HUES64 (cell line): ENCODE measurements around the gene SERPINB5.

ENCODE experiments used
- H3K27ac ChIP-seq: 2 replicates; pipeline ENCODE4 v1.7.0; 2013; ENCODE audit warnings: low read depth, low read length, inconsistent platforms
- H3K27me3 ChIP-seq: 2 replicates; pipeline ENCODE4 v1.6.1; 2013; ENCODE audit warnings: mild to moderate bottlenecking, low read length; ENCODE audit not compliant: insufficient read depth
- H3K36me3 ChIP-seq: 2 replicates; pipeline ENCODE4 v1.6.1; 2013; ENCODE audit warnings: mild to moderate bottlenecking, low read length; ENCODE audit not compliant: insufficient read depth
- H3K4me1 ChIP-seq: 2 replicates; pipeline ENCODE4 v1.6.1; 2013; ENCODE audit warnings: mild to moderate bottlenecking, low read length, moderate library complexity; ENCODE audit not compliant: insufficient read depth
- H3K4me3 ChIP-seq: 2 replicates; pipeline ENCODE4 v1.5.1; 2013; ENCODE audit warnings: mild to moderate bottlenecking, low read length, moderate library complexity
- H3K9ac ChIP-seq: 2 replicates; pipeline ENCODE4 v1.6.1; 2013; ENCODE audit warnings: mild to moderate bottlenecking, low read depth, low read length
- H3K9me3 ChIP-seq: 2 replicates; pipeline ENCODE4 v1.6.1; 2013; ENCODE audit warnings: low read depth, low read length; ENCODE audit not compliant: insufficient read depth
- WGBS: fragments of 150-250, 120-280 bp; methylation state at CpG from one replicate; pipeline ENCODE4 v1.1.7; 2013; ENCODE audit warnings: missing lambda C conversion rate; 5-methylcytosine and 5-hydroxymethylcytosine counted together

The SERPINB5 gene

GRCh38 chr18:63495675-63496074 lies 18.9 kb downstream of the SERPINB5 start:
- WGBS, result no CpG with 5 or more reads among the region's 2 CpGs
- Histone ChIP-seq H3K27me3 (no peaks in the 10 kb centered on the region), H3K9ac (no peak overlapping the region), H3K9me3 (no peaks in the 10 kb centered on the region), H3K27ac (no peak overlapping the region), H3K4me3 (no peak overlapping the region), H3K4me1 (no peaks in the 10 kb centered on the region), H3K36me3 (no peaks in the 10 kb centered on the region)

GRCh38 chr18:63505566-63506335 lies 29.0 kb downstream of the SERPINB5 start:
- no peaks in the 10 kb centered on the region for H3K4me1 ChIP-seq
- WGBS, result 89% methylated on average over 1 of the region's 2 CpGs
- H3K9ac ChIP-seq, result no peak overlapping the region
- H3K9me3 ChIP-seq, result no peaks in the 10 kb centered on the region
- no peak overlapping the region for H3K4me3 ChIP-seq
- no peak overlapping the region for H3K27ac ChIP-seq
- H3K27me3 ChIP-seq, result no peaks in the 10 kb centered on the region
- H3K36me3 ChIP-seq, result no peaks in the 10 kb centered on the region

GRCh38 chr18:63506336-63506646 lies 29.5 kb downstream of the SERPINB5 start:
- Histone ChIP-seq H3K9me3 (no peaks in the 10 kb centered on the region), H3K9ac (no peak overlapping the region), H3K36me3 (no peaks in the 10 kb centered on the region), H3K27ac (no peak overlapping the region), H3K4me3 (no peak overlapping the region), H3K27me3 (no peaks in the 10 kb centered on the region), H3K4me1 (no peaks in the 10 kb centered on the region)
- 84% methylated on average over 3 of the region's 3 CpGs for WGBS

GRCh38 chr18:63508596-63508995 lies 31.8 kb downstream of the SERPINB5 start:
- Histone ChIP-seq H3K9me3 (no peaks in the 10 kb centered on the region), H3K9ac (no peak overlapping the region), H3K36me3 (no peaks in the 10 kb centered on the region), H3K4me1 (peaks cover 5% of the 10 kb centered on the region; the same call in 1 of the 2 replicates), H3K27ac (no peak overlapping the region), H3K27me3 (no peaks in the 10 kb centered on the region), H3K4me3 (no peak overlapping the region)
- WGBS, result 95% methylated on average over 3 of the region's 3 CpGs

DNA sequence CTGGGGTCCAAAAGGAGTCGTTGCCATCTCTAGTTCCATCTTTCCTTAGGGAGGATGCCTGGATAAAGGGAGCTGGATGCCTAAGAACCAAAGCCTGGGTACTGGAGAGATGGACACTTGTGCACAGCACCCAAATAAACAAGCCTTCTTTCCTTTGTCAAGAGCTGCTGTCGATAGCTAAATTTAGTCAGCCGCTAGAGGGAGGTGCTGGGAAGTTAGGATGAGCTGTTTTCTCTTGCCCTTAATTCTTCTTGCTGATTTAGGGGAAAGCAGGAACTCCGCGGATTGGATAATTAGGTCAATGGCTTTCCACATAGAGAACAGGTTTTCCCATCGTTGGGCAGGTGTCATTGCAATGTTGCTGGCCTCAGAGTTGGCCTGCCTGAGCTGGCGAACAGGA lies 34.5 kb downstream of the SERPINB5 start:
- Histone ChIP-seq H3K27ac (no peak overlapping the region), H3K36me3 (no peaks in the 10 kb centered on the region), H3K9me3 (no peaks in the 10 kb centered on the region), H3K4me3 (no peak overlapping the region), H3K27me3 (no peaks in the 10 kb centered on the region), H3K9ac (no peak overlapping the region), H3K4me1 (peaks cover 19% of the 10 kb centered on the region)
- 24% methylated on average over 7 of the region's 7 CpGs for WGBS

GRCh38 chr18:63514326-63514725 lies 37.6 kb downstream of the SERPINB5 start:
- no peak overlapping the region for H3K27ac ChIP-seq
- H3K36me3 ChIP-seq, result no peaks in the 10 kb centered on the region
- H3K4me3 ChIP-seq, result no peak overlapping the region; the same call in 1 of the 2 replicates
- H3K27me3 ChIP-seq, result no peaks in the 10 kb centered on the region
- WGBS, result 73% methylated on average over 3 of the region's 6 CpGs
- peaks cover 19% of the 10 kb centered on the region for H3K4me1 ChIP-seq
- no peak overlapping the region for H3K9ac ChIP-seq
- no peaks in the 10 kb centered on the region for H3K9me3 ChIP-seq

DNA sequence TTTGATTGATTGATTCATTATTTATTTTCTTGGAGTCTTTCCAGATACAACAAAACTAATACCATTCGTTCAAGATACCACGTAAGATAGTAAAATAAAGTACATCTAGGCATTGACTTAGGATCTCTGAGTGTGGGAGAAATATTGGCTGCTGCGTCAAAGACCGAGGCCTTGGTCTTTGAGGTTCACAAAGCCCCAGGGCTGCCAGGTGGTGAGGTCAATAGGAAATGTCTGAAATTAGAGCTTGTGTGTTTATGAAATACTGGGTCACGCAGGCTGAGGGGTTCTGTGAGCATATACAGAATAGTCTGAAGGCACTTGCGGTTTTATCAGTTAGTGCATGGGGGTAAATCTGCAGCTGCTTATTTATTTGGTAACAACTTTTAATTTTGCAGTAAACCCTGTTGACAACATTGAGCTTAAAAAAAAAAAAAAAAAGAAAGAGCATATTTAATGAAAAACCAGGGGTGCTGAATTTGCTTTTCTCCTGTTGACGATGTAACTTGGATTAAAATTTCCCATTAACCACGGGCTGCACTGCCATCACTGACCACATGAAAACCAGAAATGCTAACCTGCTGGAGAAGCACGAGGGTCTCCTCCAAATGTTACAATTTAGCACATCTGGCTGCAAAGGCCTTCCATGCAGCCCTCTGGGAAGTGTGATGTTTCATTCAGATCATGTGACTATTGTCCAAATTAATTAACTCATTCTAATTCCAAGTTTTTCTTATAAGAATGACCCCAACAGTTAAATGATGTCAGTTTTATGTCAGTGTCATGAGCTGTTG lies 38.3 kb downstream of the SERPINB5 start:
- no peak overlapping the region for H3K9ac ChIP-seq

GRCh38 chr18:63515801-63516200 lies 39.0 kb downstream of the SERPINB5 start:
- H3K27ac ChIP-seq, result no peak overlapping the region
- WGBS, result no CpG with 5 or more reads among the region's 1 CpG
- H3K9me3 ChIP-seq, result no peaks in the 10 kb centered on the region
- no peak overlapping the region for H3K9ac ChIP-seq
- H3K4me3 ChIP-seq, result no peak overlapping the region
- H3K4me1 ChIP-seq, result peaks cover 19% of the 10 kb centered on the region
- no peaks in the 10 kb centered on the region for H3K27me3 ChIP-seq
- H3K36me3 ChIP-seq, result no peaks in the 10 kb centered on the region

More for the DNA sequence above, 38.3 kb downstream of the SERPINB5 start:
- 93% methylated on average over 9 of the region's 9 CpGs for WGBS
- no peaks in the 10 kb centered on the region for H3K9me3 ChIP-seq
- no peak overlapping the region for H3K4me3 ChIP-seq
- H3K27me3 ChIP-seq, result no peaks in the 10 kb centered on the region
- H3K36me3 ChIP-seq, result no peaks in the 10 kb centered on the region
- no peak overlapping the region for H3K27ac ChIP-seq
- peaks cover 19% of the 10 kb centered on the region for H3K4me1 ChIP-seq

DNA sequence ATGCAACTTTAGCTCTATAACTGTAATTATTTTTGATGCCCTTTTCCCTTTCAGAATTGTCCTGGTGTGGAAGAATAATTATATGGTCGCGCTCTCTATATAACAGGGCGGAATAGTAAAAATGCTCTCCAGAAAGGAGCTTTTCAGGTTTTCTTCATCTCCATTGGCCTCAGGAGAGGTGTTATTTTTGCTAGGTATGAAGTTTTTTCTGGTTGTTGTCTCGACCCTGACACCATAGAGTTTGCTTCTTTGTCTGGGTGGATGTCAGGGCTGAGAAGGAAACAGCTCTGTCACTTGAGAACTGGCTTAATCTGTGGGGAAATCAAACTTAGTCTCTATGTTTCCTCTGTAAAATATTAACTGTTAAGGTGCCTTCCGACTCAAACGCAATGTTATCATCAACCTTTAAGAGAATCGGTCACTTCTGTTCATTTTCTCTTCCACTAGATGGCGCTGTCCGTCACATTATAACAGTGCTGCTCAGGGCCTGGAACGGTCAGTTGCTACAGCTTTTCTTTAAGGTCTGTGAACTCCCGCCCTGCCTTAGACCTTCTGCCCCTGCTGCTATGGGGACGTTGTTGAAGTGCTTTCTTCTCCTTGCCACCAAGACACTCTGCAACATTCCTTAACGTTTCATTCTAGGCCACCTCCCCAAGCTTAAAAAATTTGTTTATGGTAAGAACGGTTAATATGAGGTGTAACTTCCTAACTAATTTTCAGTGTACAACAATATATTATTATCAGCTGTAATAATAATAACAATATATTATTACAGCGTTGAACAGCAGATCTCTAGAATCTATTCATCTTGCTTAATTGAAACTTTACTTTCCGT lies 41.6 kb downstream of the SERPINB5 start:
- H3K27ac ChIP-seq, result no peak overlapping the region
- H3K36me3 ChIP-seq, result no peaks in the 10 kb centered on the region
- no peaks in the 10 kb centered on the region for H3K27me3 ChIP-seq
- H3K4me3 ChIP-seq, result no peak overlapping the region
- no peak overlapping the region for H3K9ac ChIP-seq
- WGBS, result 48% methylated on average over 13 of the region's 16 CpGs
- H3K9me3 ChIP-seq, result no peaks in the 10 kb centered on the region
- peaks cover 15% of the 10 kb centered on the region for H3K4me1 ChIP-seq

GRCh38 chr18:63520053-63520685 lies 43.4 kb downstream of the SERPINB5 start:
- Histone ChIP-seq H3K4me1 (peaks cover 5% of the 10 kb centered on the region; the same call in 1 of the 2 replicates), H3K27me3 (no peaks in the 10 kb centered on the region)

More at GRCh38 chr18:63520053-63520685, 43.4 kb downstream of the SERPINB5 start:
- H3K9me3 ChIP-seq, result no peaks in the 10 kb centered on the region
- H3K9ac ChIP-seq, result no peak overlapping the region
- H3K27ac ChIP-seq, result no peak overlapping the region
- WGBS, result 89% methylated on average over 3 of the region's 3 CpGs
- no peak overlapping the region for H3K4me3 ChIP-seq
- no peaks in the 10 kb centered on the region for H3K36me3 ChIP-seq
